ENCODE data around the gene PTPN4. TPM values are rescaled to one million over a fixed set of nuclear protein-coding genes. Genes with fewer than 3 reads are reported as not detected.

PTPN4 gene
- total and polyA plus RNA-seq, 2 of the 13 experiments (the other 11 are each of a cell fraction or from before 2014, with no cell fraction given): 20.3 to 34.6 TPM

- TF ChIP-seq ARID5B (CRISPR knock-in tag; IDR thresholded peaks at IDR 0.05) (peak; percentile 66), ZNF629 (CRISPR knock-in tag; conservative IDR thresholded peaks at IDR 0.05) (peak; percentile 8; the same call in 1 of the 2 replicates), CCAR2 (optimal IDR thresholded peaks at IDR 0.05; ENCODE audit: low read depth, low read length) (peak; percentile 86), REL (CRISPR knock-in tag; conservative IDR thresholded peaks at IDR 0.05) (no peak; the same call in 1 of the 2 replicates), ZNF256 (CRISPR knock-in tag; conservative IDR thresholded peaks at IDR 0.05) (no peak), MTERF4 (CRISPR knock-in tag; IDR thresholded peaks at IDR 0.05) (peak; percentile 48; the same call in 1 of the 2 replicates), ZNF280B (CRISPR knock-in tag; IDR thresholded peaks at IDR 0.05; ENCODE audit: borderline replicate concordance) (peak; percentile 89), ZNF879 (CRISPR knock-in tag; IDR thresholded peaks at IDR 0.05) (no peak), IRX3 (CRISPR knock-in tag; IDR thresholded peaks at IDR 0.05; ENCODE audit: borderline replicate concordance, low read depth) (no peak; the same call in 1 of the 2 replicates), ZNF274 (CRISPR knock-in tag; IDR thresholded peaks at IDR 0.05) (peak; percentile 93), ZNF235 (CRISPR knock-in tag; IDR thresholded peaks at IDR 0.05; ENCODE audit: borderline replicate concordance) (peak; percentile 48; the same call in 1 of the 2 replicates), ZNF577 (CRISPR knock-in tag; IDR thresholded peaks at IDR 0.05; ENCODE audit: borderline replicate concordance, low read depth) (no peak), ZFP36 (IDR thresholded peaks at IDR 0.05; ENCODE audit: borderline replicate concordance, low read depth, low read length, partially characterized antibody) (peak; percentile 50), TOE1 (CRISPR knock-in tag; IDR thresholded peaks at IDR 0.05) (no peak), CC2D1A (CRISPR knock-in tag; IDR thresholded peaks at IDR 0.05) (no peak), ZBTB1 (CRISPR knock-in tag; IDR thresholded peaks at IDR 0.05; ENCODE audit: borderline replicate concordance) (no peak; the same call in 1 of the 2 replicates), ATF2 (CRISPR knock-in tag; IDR thresholded peaks at IDR 0.05) (peak; percentile 83), ZNF292 (CRISPR knock-in tag; IDR thresholded peaks at IDR 0.05; ENCODE audit: borderline replicate concordance, low read depth) (peak; percentile 100), ISX (CRISPR knock-in tag; conservative IDR thresholded peaks at IDR 0.05) (no peak), ZNF737 (CRISPR knock-in tag; IDR thresholded peaks at IDR 0.05; ENCODE audit: borderline replicate concordance) (no peak), NR2F6 (IDR thresholded peaks at IDR 0.05) (0 out of 2 replicates have a peak, but pooled peaks have one; percentile 8), NR2F6 (CRISPR knock-in tag; IDR thresholded peaks at IDR 0.05) (peak; percentile 57; the same call in 1 of the 2 replicates)
Measured at GRCh38 chr2:119759451-119760236, at the start of gene PTPN4 (continued).

All from HepG2 (cell line).